HG03469 (cell line): ENCODE measurements around the gene BCL7A.
A peak's percentile ranks its signal among the peaks of the same experiment; 100 is the strongest.

Source experiments
- ATAC-seq: cut with Tn5 transposase; IDR thresholded peaks from one replicate; pipeline ENCODE4 v1.9.1; 2021; ENCODE audit warnings: mild to moderate bottlenecking, moderate library complexity, moderate number of reproducible peaks; ENCODE audit not compliant: unreplicated experiment

BCL7A gene

GRCh38 chr12:122072031-122072970 is 50.6 kb downstream of the BCL7A start:
- no peak for ATAC-seq

- ATAC-seq = no peak
Measured at GRCh38 chr12:122073815-122074214, 52.1 kb downstream of the BCL7A start.

GRCh38 chr12:122076743-122077495 is 55.2 kb downstream of the BCL7A start:
- ATAC-seq = no peak

- ATAC-seq = peak; percentile 61
Measured at GRCh38 chr12:122078141-122079032, 56.7 kb downstream of the BCL7A start, which contains the start of gene MLXIP. TSS of gene MLXIP (plus strand) at chr12:122078756. CDS start at chr12:122078854, 98 bp downstream.

- ATAC-seq = no peak
Measured at GRCh38 chr12:122079033-122079531, 57.4 kb downstream of the BCL7A start.

GRCh38 chr12:122079532-122080081 is 57.9 kb downstream of the BCL7A start:
- no peak for ATAC-seq

- no peak for ATAC-seq
Measured at GRCh38 chr12:122080149-122081082, 58.7 kb downstream of the BCL7A start.

- ATAC-seq = no peak
Measured at GRCh38 chr12:122081083-122081696, 59.5 kb downstream of the BCL7A start.

- peak; percentile 40 for ATAC-seq
Measured at GRCh38 chr12:122081697-122082221, 60.1 kb downstream of the BCL7A start.

GRCh38 chr12:122082621-122083356 is 61.1 kb downstream of the BCL7A start:
- ATAC-seq = no peak

- no peak for ATAC-seq
Measured at GRCh38 chr12:122084857-122085405, 63.2 kb downstream of the BCL7A start.

- ATAC-seq = no peak
Measured at GRCh38 chr12:122085591-122085990, 63.9 kb downstream of the BCL7A start.

- ATAC-seq = no peak
Measured at GRCh38 chr12:122086116-122086515, 64.4 kb downstream of the BCL7A start.

GRCh38 chr12:122086641-122087285 is 65.1 kb downstream of the BCL7A start:
- ATAC-seq = no peak

- ATAC-seq = no peak
Measured at GRCh38 chr12:122087431-122088178, 65.9 kb downstream of the BCL7A start.

- ATAC-seq = no peak
Measured at GRCh38 chr12:122088179-122088810, 66.6 kb downstream of the BCL7A start.
